DOHH2 (cell line): ENCODE measurements around the gene MYCBP.

Experiments
- H3F3A ChIP-seq: fragments of 200-600 bp; sonication (generic), shearing (Covaris generic); 2 replicates; pipeline ENCODE4 v1.6.0; 2016; ENCODE audit warnings: antibody characterized with exemption, mild to moderate bottlenecking; ENCODE audit not compliant: control insufficient read depth, insufficient read depth
- H3K27ac ChIP-seq: fragments of 200-600 bp; sonication (generic); 2 replicates; pipeline ENCODE4 v1.5.1; 2014; ENCODE audit warnings: low read depth, mild to moderate bottlenecking, low read length, moderate library complexity
- H3K27me3 ChIP-seq: fragments of 200-600 bp; sonication (generic); 2 replicates; pipeline ENCODE4 v1.6.1; 2014; ENCODE audit warnings: mild to moderate bottlenecking, low read length, mixed read lengths; ENCODE audit not compliant: control insufficient read depth
- H3K36me3 ChIP-seq: fragments of 200-600 bp; sonication (generic); 2 replicates; pipeline ENCODE4 v1.6.1; 2014; ENCODE audit warnings: mild to moderate bottlenecking, low read length, moderate library complexity, mixed read lengths; ENCODE audit not compliant: control insufficient read depth
- H3K4me1 ChIP-seq: fragments of 200-600 bp; sonication (generic); 2 replicates; pipeline ENCODE4 v1.6.1; 2014; ENCODE audit warnings: mild to moderate bottlenecking, low read length, mixed read lengths; ENCODE audit not compliant: control insufficient read depth
- H3K4me2 ChIP-seq: fragments of 200-600 bp; sonication (generic); 2 replicates; pipeline ENCODE4 v1.6.0; 2014; ENCODE audit warnings: mild to moderate bottlenecking, low read length, moderate library complexity
- H3K4me3 ChIP-seq: fragments of 200-600 bp; sonication (generic); 2 replicates; pipeline ENCODE4 v1.5.1; 2014; ENCODE audit warnings: mild to moderate bottlenecking, low read length, mixed read lengths
- H3K79me2 ChIP-seq: fragments of 200-600 bp; sonication (generic); 2 replicates; pipeline ENCODE4 v1.6.1; 2014; ENCODE audit warnings: mild to moderate bottlenecking, low read length, mixed read lengths; ENCODE audit not compliant: control insufficient read depth
- H3K9me2 ChIP-seq: fragments of 200-600 bp; sonication (generic); replicated peaks from 2 replicates; pipeline ENCODE4 v1.6.1; 2014; ENCODE audit warnings: mild to moderate bottlenecking, low read length, mixed read lengths; ENCODE audit not compliant: control insufficient read depth
- H3K9me3 ChIP-seq: fragments of 200-600 bp; sonication (generic); 2 replicates; pipeline ENCODE4 v1.6.1; 2014; ENCODE audit warnings: antibody characterized with exemption, low read length, mixed read lengths; ENCODE audit not compliant: control insufficient read depth, insufficient read depth
- H4K20me1 ChIP-seq: fragments of 200-600 bp; sonication (generic); 2 replicates; pipeline ENCODE4 v1.6.0; 2014; ENCODE audit warnings: low read depth, mild to moderate bottlenecking, antibody characterized with exemption, low read length, moderate library complexity; ENCODE audit not compliant: control insufficient read depth, insufficient read depth
- EZH2phosphoT487 ChIP-seq: fragments of 200-600 bp; sonication (generic); IDR thresholded peaks from 2 replicates; pipeline ENCODE4 v1.6.1; 2017; ENCODE audit warnings: borderline replicate concordance, mild to moderate bottlenecking, antibody characterized with exemption, low read length, moderate library complexity, mixed read lengths
- TF ChIP-seq, protein P1 (sequence below): fragments of 200-600 bp; sonication (generic); IDR thresholded peaks from one replicate; pipeline ENCODE4 v1.5.1; 2014; ENCODE audit warnings: antibody characterized with exemption, mild to moderate bottlenecking, low read depth, low read length; ENCODE audit not compliant: poor library complexity, severe bottlenecking

Gene MYCBP

DNA sequence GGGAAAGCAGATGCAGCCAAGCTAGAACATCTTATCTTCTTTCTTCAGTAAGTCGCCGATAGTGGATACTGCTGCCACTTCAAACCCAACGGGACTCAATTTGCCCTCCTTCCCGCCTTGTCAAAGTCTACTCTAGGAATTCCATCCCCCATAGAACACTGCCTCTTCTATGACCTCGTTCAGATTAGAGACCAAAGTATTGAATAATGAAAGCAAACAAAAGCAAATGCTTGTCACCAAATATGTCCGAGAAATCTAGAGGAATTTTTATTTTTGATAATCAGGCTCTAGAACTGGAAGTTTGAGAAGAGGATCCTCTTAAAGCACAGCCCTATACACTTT is 12.7 kb downstream of the MYCBP start:
- Histone ChIP-seq H3K27me3 (no peaks in the 10 kb centered on the region), H3K36me3 (peaks cover 42% of the 10 kb centered on the region), H4K20me1 (peaks cover 4% of the 10 kb centered on the region; the same call in 1 of the 2 replicates), H3K9me2 (no peaks in the 10 kb centered on the region), H3K27ac (no peak overlapping the region), H3K79me2 (peaks cover 31% of the 10 kb centered on the region), H3K4me3 (peak overlapping the region; percentile 99), H3K9me3 (no peaks in the 10 kb centered on the region), H3F3A (0 out of 2 replicates have a peak, but pooled peaks cover 2% of the 10 kb centered on the region), H3K4me1 (peaks cover 25% of the 10 kb centered on the region), H3K4me2 (peak overlapping the region; percentile 99)
- TF ChIP-seq, protein P1, sequence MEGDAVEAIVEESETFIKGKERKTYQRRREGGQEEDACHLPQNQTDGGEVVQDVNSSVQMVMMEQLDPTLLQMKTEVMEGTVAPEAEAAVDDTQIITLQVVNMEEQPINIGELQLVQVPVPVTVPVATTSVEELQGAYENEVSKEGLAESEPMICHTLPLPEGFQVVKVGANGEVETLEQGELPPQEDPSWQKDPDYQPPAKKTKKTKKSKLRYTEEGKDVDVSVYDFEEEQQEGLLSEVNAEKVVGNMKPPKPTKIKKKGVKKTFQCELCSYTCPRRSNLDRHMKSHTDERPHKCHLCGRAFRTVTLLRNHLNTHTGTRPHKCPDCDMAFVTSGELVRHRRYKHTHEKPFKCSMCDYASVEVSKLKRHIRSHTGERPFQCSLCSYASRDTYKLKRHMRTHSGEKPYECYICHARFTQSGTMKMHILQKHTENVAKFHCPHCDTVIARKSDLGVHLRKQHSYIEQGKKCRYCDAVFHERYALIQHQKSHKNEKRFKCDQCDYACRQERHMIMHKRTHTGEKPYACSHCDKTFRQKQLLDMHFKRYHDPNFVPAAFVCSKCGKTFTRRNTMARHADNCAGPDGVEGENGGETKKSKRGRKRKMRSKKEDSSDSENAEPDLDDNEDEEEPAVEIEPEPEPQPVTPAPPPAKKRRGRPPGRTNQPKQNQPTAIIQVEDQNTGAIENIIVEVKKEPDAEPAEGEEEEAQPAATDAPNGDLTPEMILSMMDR = no peak
- no peak for TF ChIP-seq EZH2phosphoT487

DNA sequence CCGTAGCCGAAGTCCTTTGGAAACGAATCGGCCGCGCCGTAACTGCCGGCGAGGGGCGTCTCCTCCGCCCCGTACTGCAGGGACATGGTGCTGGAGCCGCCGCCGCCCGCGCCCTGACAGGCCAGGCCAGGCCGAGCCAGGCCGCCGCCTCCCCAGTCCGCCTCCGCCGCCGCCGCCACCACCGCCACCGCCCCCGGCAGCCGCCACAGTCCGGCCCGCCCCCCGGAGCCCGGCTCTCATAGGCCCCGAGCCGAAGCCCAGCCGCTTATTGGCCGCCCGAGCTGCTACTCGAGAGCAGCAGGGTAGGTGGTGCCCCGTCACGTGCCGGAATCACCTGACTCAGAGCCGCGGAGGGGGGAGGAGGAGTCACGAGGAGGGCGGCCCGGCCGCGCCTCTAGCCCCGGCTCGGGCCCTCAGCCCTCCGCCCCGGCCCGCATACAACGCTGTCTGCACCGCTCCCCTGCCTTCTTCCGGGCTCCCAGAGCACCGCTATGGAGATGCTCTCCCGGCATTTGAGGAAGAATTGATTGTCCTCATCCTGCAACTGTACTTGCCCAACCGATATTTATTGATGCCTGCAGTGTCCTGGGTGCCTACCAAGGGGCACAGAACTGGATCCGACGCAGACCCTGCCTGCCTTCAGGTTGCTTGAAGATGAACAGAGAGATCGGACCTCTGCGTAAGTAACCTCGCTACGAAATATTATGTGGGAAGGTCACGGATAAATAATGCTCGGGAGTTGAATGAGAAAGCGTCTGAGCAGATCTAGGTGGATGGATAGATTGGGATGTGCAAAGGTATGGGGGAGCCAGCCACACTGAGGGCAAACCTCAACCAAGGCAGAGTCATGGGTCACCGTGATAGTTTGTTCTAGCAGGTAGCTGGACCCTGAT is 13.3 kb downstream of the MYCBP start, which contains the start of gene RRAGC:
TSS of gene RRAGC (minus strand) at position 212 of the 893 bp plus-strand sequence. CDS start at position 86, 126 bp downstream.
- TF ChIP-seq EZH2phosphoT487 = no peak
- TF ChIP-seq, protein P1 = no peak
- peak within 1 kb of the TSS; percentile 99 for H3K4me3 ChIP-seq
- H3K79me2 ChIP-seq = peaks cover 31% of the 10 kb centered on the region
- H3K9me2 ChIP-seq = no peaks in the 10 kb centered on the region
- no peaks in the 10 kb centered on the region for H3K9me3 ChIP-seq
- 0 out of 2 replicates have a peak within 1 kb of the TSS, but pooled peaks have one; percentile 25 for H3K27ac ChIP-seq
- no peaks in the 10 kb centered on the region for H3K27me3 ChIP-seq
- peaks cover 25% of the 10 kb centered on the region for H3K4me1 ChIP-seq
- peaks cover 42% of the 10 kb centered on the region for H3K36me3 ChIP-seq
- H3F3A ChIP-seq = 0 out of 2 replicates have a peak, but pooled peaks cover 2% of the 10 kb centered on the region
- peak within 1 kb of the TSS; percentile 99 for H3K4me2 ChIP-seq
- H4K20me1 ChIP-seq = peaks cover 4% of the 10 kb centered on the region; the same call in 1 of the 2 replicates

DNA sequence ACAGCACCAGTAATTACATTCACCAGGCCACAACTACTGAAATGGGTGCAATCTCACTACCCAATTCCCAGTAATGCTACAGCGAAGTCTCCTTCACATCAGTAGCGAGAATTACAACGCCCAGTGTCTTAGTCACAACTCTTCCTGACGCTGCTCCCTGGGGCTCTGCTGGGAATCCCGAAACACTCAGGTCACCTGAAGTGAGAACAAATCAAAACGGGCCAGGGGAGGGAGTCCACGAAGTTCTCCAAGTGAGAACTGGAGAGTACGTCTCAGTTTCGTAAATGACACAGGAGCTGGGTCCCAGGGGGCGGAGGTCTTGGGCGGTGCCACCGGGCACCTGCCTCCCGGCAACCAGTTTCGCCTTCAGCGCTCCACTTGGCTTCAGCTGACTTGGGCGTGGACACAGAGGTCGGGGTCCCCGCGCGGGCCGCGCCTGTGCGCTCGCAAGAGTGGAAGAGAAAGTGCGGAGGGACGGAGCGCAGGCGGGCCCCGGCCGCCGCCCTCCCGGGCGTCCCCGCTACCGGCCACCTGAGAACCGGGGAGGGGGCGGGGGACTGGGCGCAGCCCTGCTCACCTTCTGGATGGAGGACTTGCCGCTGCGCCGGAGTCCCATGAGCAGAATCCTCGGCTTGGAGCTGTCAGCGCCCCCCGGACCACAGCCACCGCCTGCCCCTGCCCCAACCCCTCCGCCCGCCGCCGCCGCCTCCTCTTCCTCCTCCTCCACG is 14.2 kb downstream of the MYCBP start:
- Histone ChIP-seq H4K20me1 (peaks cover 4% of the 10 kb centered on the region; the same call in 1 of the 2 replicates), H3K4me3 (peak overlapping the region; percentile 77), H3K4me1 (peaks cover 25% of the 10 kb centered on the region), H3F3A (0 out of 2 replicates have a peak, but pooled peaks cover 2% of the 10 kb centered on the region), H3K4me2 (peak overlapping the region; percentile 80), H3K9me3 (no peaks in the 10 kb centered on the region), H3K27ac (no peak overlapping the region), H3K36me3 (peaks cover 35% of the 10 kb centered on the region), H3K79me2 (peaks cover 31% of the 10 kb centered on the region), H3K27me3 (no peaks in the 10 kb centered on the region), H3K9me2 (no peaks in the 10 kb centered on the region)
- TF ChIP-seq, protein P1 = no peak
- no peak for TF ChIP-seq EZH2phosphoT487
